Ovary (tissue), 9 donors: ENCODE data around the gene COMTD1. TPM values are rescaled to one million over a fixed set of nuclear protein-coding genes. Genes with fewer than 3 reads are reported as not detected.

Experiments used
- DNase-seq, 5 donors: peaks; one replicate each; pipeline ENCODE4 v3.0.0-alpha.2; 2019 to 2020
- H3K27ac ChIP-seq, 2 donors: fragments of 200-600 bp; one replicate each; pipeline versions ENCODE4 v1.5.1 to v1.8.0; 2019 to 2022
- H3K27me3 ChIP-seq: fragments of 200-600 bp; one replicate; pipeline ENCODE4 v1.8.0; 2022
- H3K36me3 ChIP-seq: fragments of 200-600 bp; sonication (generic); one replicate; pipeline ENCODE4 v1.5.1; 2019
- H3K4me1 ChIP-seq: one replicate; pipeline ENCODE4 v1.8.1; 2013; ENCODE audit warnings: mild to moderate bottlenecking, moderate library complexity; ENCODE audit not compliant: insufficient read depth
- H3K4me3 ChIP-seq: fragments of 200-600 bp; sonication (generic); one replicate; pipeline ENCODE4 v1.5.1; 2017
- H3K9me3 ChIP-seq, 2 donors: fragments of 200-600 bp in 1 of 2; sonication (generic) in 1 of 2; one replicate each; pipeline versions ENCODE4 v1.5.1 to v1.8.1; 2013 to 2019; ENCODE audit warnings: mild to moderate bottlenecking in 1 of 2, moderate library complexity in 1 of 2
- CTCF ChIP-seq, 3 donors: fragments of 450-650 bp in 2 of 3; fragments of 200-600 bp in 1 of 3; IDR thresholded peaks; one replicate each; pipeline versions ENCODE4 v1.5.1 to v1.8.0; 2016 to 2022; ENCODE audit warnings: antibody characterized with exemption in 3 of 3, mild to moderate bottlenecking in 1 of 3
- EP300 ChIP-seq: sonication (generic); formaldehyde crosslinking; IDR thresholded peaks from one replicate; pipeline ENCODE4 v1.6.1; 2017; ENCODE audit warnings: antibody characterized with exemption
- POLR2A ChIP-seq: fragments of 450-650 bp; IDR thresholded peaks from one replicate; pipeline ENCODE4 v1.6.1; 2017; ENCODE audit warnings: antibody characterized with exemption, mild to moderate bottlenecking, moderate library complexity
- WGBS, 3 donors: extraction: QIAGEN DNeasy Blood & Tissue Kit in 1 of 3; methylation state at CpG; one replicate each; pipeline versions ENCODE4 v1.1.5 to v1.1.7; 2013 to 2017; 5-methylcytosine and 5-hydroxymethylcytosine counted together
- intact Hi-C, 4 donors: fragments of 100-400 bp; cut with DNase I; formaldehyde crosslinking; loops; one replicate each; pipeline versions ENCODE4 v1.11.0 to v1.15.1; 2022 to 2023
- polyA plus RNA-seq, 2 donors: library from polyadenylated mRNA; stranded (reverse); fragments of 200-250 nt in 1 of 2; fragments of 350-450 nt in 1 of 2; fragmentation: Illumina TruSeq in 1 of 2; extraction: RNeasy Lipid Tissue Mini Kit (QIAGEN cat#74804) in 1 of 2; gene quantifications; one replicate each; pipeline ENCODE4 v1.2.3, GENCODE V29; 2013 to 2014
- small RNA-seq: library from RNA; depleted of rRNA; stranded (forward); fragments of <200 nt; gene quantifications from one replicate; pipeline ENCODE3, GENCODE V24; 2016
- total RNA-seq, 7 donors: library from RNA; depleted of rRNA in 2 of 7; stranded (reverse); fragments of >200 nt in 2 of 7; fragmentation: NEBNext Ultra II Directional in 3 of 7; extraction: Animal tissue kit (Norgen Biotek cat#: 25700) in 3 of 7; gene quantifications; one replicate each; pipeline versions ENCODE4 v1.1.0 to v1.2.4, GENCODE V29; 2016 to 2023
- donor health status: DM: no; HTN: no; CAD: no; lungs with moderate emphysema.
- donor health status: DM: no; HTN: no; CAD: no.
- donor health status: Bipolar disorder and iron deficiency.
- donor health status: DM: yes; HTN: yes; CAD: no.
- donor health status: DM: no; HTN: no; CAD: no.
- donor health status: DM: yes; HTN: yes; CAD: no.

COMTD1 gene
- total and polyA plus RNA-seq, 9 donors = 14.2 to 37.3 (median 18.2) TPM; not detected in 1

- Histone ChIP-seq H3K4me3 (no peak overlapping the region), H3K27ac (no peak overlapping the region), H3K9me3 (no peaks in the 10 kb centered on the region), H3K27me3 (no peaks in the 10 kb centered on the region), H3K4me1 (peaks cover 4% of the 10 kb centered on the region), H3K36me3 (no peaks in the 10 kb centered on the region)
- DNase-seq = no peak
- intact Hi-C loops = loop anchor here in 2 of 4 donors (5.0 to 10.0 kb wide), 2 partner anchors 46 to 48 kb away; partner anchors contain the start of gene COMTD1 (in 1 of the 2)
- TF ChIP-seq EP300 (no peak), CTCF (IDR thresholded peaks at IDR 0.05) (no peak), POLR2A (no peak)
- WGBS, 3 donors = 70 to 73% (median 73%) methylated on average over 4 of the region's 4 CpGs
Measured at GRCh38 chr10:75186310-75186709, 49.4 kb downstream of the COMTD1 start.

Small RNA genes lying within 50 kb of the gene (small RNA-seq; reads per million reads assigned to genes)
- gene HMGA1P5 (not detected), gene RPL39P25 (not detected)

Other genes with a start within 250 kb of the COMTD1 start
- gene SAMD8, start 124.3 kb downstream of the COMTD1 start, total RNA-seq = 10 to 100 TPM; 28.6 to 49.5 (median 32.9) TPM
- gene SAMD8, start 124.3 kb downstream of the COMTD1 start, polyA plus RNA-seq = 10 to 100 TPM; 13.2 to 15.2 TPM
- gene VDAC2, start 25.2 kb downstream of the COMTD1 start, total RNA-seq = 100 to 1,000 TPM; 106 to 170 (median 125) TPM
- gene VDAC2, start 25.2 kb downstream of the COMTD1 start, polyA plus RNA-seq = 100 to 1,000 TPM; 141 to 252 TPM
- 100 to 1,000 TPM in 3 of 7 donors, 10 to 100 TPM in 4; 33.4 to 221 (median 82.2) TPM for gene ZNF503, start 165.8 kb upstream of the COMTD1 start, total RNA-seq
- 10 to 100 TPM; 21.1 to 86.1 TPM for gene ZNF503, start 165.8 kb upstream of the COMTD1 start, polyA plus RNA-seq
- gene LRMDA, start 195.7 kb upstream of the COMTD1 start, total RNA-seq = 10 to 100 TPM; 14.8 to 30.7 (median 22.9) TPM
- 10 to 100 TPM; 20.6 to 25.9 TPM for gene LRMDA, start 195.7 kb upstream of the COMTD1 start, polyA plus RNA-seq